Esophagus muscularis mucosa (tissue), 2 donors: ENCODE results near the gene ARPC3.
"Not testable (repeated sequence)": the region's sequence is repeated elsewhere in the genome, so short reads cannot be mapped to it uniquely, and the experiment has no call there.

ENCODE experiments used
- EP300 ChIP-seq: sonication (generic); formaldehyde crosslinking; IDR thresholded peaks from one replicate; pipeline ENCODE4 v1.6.1; 2017; ENCODE audit warnings: antibody characterized with exemption
- POLR2A ChIP-seq: fragments of 450-650 bp; IDR thresholded peaks from one replicate; pipeline ENCODE4 v1.6.1; 2017; ENCODE audit warnings: antibody characterized with exemption, moderate library complexity, mild to moderate bottlenecking, low read depth

- not testable (repeated sequence) for TF ChIP-seq POLR2A, EP300
These were observed 20.5 kb downstream of the ARPC3 start for GRCh38 chr12:110429676-110430075.
